ENCODE measurements around the gene MUC5AC.

DNA sequence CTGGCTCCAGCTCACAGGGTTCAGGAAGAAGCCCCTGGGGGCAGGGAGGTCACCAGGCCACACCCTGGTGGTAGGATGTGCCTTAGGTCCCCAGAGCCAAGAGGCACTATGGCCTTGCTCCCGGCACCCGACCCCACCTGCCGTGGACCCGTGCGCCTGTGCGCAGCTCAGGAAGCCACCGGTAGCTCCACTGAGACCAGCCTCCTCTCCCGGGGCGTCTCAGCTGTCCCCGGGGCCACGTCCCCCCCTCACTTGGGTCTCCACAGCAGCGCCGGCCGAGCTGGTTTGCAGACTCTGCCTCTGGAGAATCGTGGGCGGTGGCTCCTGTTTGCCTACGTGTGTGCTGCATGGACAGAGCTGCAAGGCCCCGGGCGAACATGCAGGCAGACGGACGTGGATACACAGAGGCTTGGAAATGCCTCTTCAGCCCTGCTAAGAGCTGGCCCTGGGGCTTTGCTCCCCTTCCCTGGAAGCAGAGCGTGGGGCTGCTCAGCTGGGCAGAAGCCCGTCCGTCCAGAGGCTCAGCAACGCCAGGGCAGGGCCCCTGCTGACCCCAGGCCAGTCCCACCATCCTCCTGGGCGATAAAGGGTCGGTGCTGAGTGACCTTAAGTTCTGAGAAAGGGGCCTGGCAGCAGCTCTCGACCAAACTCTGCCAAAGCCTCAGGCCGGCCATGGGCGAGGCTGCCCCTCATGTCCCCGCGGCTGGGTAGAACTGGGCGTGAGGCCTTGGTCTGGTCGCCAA, 49.8 kb downstream of the MUC5AC start:
- TF ChIP-seq, protein P1, sequence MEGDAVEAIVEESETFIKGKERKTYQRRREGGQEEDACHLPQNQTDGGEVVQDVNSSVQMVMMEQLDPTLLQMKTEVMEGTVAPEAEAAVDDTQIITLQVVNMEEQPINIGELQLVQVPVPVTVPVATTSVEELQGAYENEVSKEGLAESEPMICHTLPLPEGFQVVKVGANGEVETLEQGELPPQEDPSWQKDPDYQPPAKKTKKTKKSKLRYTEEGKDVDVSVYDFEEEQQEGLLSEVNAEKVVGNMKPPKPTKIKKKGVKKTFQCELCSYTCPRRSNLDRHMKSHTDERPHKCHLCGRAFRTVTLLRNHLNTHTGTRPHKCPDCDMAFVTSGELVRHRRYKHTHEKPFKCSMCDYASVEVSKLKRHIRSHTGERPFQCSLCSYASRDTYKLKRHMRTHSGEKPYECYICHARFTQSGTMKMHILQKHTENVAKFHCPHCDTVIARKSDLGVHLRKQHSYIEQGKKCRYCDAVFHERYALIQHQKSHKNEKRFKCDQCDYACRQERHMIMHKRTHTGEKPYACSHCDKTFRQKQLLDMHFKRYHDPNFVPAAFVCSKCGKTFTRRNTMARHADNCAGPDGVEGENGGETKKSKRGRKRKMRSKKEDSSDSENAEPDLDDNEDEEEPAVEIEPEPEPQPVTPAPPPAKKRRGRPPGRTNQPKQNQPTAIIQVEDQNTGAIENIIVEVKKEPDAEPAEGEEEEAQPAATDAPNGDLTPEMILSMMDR (IDR thresholded peaks at IDR 0.05; ENCODE audit: low read depth, low read length, missing input control): no peak
- no peak for TF ChIP-seq TAF1 (conservative IDR thresholded peaks at IDR 0.05)
- no peak for TF ChIP-seq RAD21 (IDR thresholded peaks at IDR 0.05)
- TF ChIP-seq SP1 (IDR thresholded peaks at IDR 0.05): no peak
- no peak for TF ChIP-seq GABPA (IDR thresholded peaks at IDR 0.05 in 1 of 2, conservative IDR thresholded peaks at IDR 0.05 in 1 of 2)
- no peak for TF ChIP-seq YY1 (IDR thresholded peaks at IDR 0.05)
- TF ChIP-seq, protein P2, sequence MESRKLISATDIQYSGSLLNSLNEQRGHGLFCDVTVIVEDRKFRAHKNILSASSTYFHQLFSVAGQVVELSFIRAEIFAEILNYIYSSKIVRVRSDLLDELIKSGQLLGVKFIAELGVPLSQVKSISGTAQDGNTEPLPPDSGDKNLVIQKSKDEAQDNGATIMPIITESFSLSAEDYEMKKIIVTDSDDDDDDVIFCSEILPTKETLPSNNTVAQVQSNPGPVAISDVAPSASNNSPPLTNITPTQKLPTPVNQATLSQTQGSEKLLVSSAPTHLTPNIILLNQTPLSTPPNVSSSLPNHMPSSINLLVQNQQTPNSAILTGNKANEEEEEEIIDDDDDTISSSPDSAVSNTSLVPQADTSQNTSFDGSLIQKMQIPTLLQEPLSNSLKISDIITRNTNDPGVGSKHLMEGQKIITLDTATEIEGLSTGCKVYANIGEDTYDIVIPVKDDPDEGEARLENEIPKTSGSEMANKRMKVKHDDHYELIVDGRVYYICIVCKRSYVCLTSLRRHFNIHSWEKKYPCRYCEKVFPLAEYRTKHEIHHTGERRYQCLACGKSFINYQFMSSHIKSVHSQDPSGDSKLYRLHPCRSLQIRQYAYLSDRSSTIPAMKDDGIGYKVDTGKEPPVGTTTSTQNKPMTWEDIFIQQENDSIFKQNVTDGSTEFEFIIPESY (IDR thresholded peaks at IDR 0.05): no peak
- TF ChIP-seq, protein P3, sequence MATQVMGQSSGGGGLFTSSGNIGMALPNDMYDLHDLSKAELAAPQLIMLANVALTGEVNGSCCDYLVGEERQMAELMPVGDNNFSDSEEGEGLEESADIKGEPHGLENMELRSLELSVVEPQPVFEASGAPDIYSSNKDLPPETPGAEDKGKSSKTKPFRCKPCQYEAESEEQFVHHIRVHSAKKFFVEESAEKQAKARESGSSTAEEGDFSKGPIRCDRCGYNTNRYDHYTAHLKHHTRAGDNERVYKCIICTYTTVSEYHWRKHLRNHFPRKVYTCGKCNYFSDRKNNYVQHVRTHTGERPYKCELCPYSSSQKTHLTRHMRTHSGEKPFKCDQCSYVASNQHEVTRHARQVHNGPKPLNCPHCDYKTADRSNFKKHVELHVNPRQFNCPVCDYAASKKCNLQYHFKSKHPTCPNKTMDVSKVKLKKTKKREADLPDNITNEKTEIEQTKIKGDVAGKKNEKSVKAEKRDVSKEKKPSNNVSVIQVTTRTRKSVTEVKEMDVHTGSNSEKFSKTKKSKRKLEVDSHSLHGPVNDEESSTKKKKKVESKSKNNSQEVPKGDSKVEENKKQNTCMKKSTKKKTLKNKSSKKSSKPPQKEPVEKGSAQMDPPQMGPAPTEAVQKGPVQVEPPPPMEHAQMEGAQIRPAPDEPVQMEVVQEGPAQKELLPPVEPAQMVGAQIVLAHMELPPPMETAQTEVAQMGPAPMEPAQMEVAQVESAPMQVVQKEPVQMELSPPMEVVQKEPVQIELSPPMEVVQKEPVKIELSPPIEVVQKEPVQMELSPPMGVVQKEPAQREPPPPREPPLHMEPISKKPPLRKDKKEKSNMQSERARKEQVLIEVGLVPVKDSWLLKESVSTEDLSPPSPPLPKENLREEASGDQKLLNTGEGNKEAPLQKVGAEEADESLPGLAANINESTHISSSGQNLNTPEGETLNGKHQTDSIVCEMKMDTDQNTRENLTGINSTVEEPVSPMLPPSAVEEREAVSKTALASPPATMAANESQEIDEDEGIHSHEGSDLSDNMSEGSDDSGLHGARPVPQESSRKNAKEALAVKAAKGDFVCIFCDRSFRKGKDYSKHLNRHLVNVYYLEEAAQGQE (IDR thresholded peaks at IDR 0.05): no peak
- TF ChIP-seq, protein P4, sequence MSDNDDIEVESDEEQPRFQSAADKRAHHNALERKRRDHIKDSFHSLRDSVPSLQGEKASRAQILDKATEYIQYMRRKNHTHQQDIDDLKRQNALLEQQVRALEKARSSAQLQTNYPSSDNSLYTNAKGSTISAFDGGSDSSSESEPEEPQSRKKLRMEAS (IDR thresholded peaks at IDR 0.05): no peak
